HG03108 (cell line): ENCODE measurements around the gene MOBP.
"Not testable (repeated sequence)": the region's sequence is repeated elsewhere in the genome, so short reads cannot be mapped to it uniquely, and the experiment has no call there.

Experiments
- ATAC-seq: cut with Tn5 transposase; IDR thresholded peaks from one replicate; pipeline ENCODE4 v1.9.1; 2021; ENCODE audit warnings: moderate library complexity; ENCODE audit not compliant: unreplicated experiment

Gene MOBP, protein sequence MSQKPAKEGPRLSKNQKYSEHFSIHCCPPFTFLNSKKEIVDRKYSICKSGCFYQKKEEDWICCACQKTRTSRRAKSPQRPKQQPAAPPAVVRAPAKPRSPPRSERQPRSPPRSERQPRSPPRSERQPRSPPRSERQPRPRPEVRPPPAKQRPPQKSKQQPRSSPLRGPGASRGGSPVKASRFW

GRCh38 chr3:39467394-39468107 lies at the start of gene MOBP:
MOBP (plus strand) TSS chr3:39467680; CDS start chr3:39502070, 34,390 bp downstream.
- ATAC-seq: no peak

GRCh38 chr3:39418556-39419225 lies 48.8 kb upstream of the MOBP start:
- not testable (repeated sequence) for ATAC-seq

DNA sequence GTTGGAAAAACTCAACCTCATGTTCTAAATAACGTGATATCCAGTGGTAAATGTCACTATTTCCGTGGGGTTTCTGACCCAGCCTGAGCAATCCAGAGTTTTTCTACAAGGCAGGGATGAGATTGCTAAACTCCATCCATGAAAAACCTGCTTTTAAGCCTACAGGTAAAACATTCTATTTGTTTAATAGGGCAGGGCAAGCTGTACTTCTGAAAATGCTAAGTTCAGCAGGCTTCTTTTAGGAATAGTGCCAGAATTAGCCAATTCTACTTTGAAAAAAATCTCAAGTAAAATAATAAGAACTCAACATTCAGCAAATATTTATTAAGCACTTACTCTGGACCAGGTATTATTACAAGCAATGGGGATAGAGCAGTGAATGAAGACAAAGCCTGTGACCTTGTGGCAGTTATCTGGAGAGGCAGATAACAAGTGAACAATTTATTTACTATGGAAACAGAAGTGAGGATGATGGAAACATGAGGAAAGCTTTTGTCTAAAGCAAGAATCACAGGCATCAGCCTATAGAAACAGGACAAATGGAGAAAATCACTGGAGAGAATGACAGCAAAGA lies 47.7 kb upstream of the MOBP start:
- ATAC-seq: no peak

DNA sequence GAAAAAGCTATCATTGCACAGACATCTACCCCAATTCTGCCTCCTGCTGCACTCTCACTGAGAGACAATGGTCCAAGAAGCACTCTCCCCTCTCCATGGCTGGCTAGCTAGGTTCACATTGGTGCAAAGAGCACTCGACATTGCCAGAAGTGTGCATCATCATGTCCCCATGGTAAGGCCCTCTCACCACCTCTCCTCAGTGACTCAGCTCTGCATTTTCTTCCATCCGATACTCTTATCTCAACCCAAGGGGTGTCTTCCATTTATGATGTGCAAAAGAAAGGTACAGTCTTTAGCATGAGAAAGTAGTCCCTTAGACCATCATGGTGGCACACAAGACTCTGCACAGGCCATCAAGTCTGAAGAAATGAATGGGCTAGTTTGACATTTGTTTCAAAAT lies 46.9 kb upstream of the MOBP start:
- no peak for ATAC-seq

DNA sequence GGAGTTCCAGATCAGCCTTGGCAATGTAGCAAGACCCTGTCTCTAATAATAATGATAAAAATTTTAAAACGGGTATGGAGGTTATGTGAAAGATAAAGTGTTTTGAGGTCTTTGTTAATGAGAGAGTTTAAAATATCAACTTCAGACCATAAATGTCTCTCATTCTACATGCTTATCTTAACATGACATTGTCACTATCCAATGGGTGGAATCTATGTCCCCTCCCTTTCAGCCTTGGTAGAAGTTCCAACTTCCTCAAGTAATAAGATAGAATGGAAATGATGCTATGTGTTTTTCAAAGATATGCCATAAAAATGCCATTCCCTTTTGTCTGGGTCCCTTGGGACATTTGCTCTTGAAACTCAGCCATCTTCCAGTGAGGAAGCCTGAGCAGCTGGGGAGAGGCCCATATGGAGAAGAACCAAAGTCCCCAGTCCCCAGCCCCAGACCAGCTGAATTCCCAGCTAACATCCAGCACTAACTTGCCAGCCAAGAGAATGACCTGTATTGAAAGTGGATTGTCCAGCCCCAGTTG lies 44.0 kb upstream of the MOBP start:
- ATAC-seq: no peak

DNA sequence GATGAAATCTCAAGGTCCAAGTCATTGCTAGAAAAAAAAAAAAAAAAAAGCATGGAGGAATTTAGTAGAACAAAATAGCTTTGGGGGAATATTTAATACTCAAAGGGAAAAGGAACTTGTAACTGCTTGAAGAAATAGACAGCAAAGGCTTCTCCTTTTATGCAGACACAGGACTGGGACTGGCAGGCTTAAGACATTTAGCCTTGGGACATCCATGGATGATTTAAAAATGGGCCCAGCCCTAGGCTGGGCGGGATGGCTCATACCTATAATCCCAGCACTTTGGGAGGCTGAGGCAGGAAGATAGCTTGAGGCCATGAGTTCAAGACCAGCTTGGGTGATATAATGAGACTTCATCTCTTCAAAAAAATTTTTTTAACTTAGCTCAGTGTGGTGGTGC lies 41.2 kb upstream of the MOBP start:
- ATAC-seq: no peak

GRCh38 chr3:39427506-39427905 lies 40.0 kb upstream of the MOBP start:
- no peak for ATAC-seq

GRCh38 chr3:39428745-39429201 lies 38.7 kb upstream of the MOBP start:
- no peak for ATAC-seq

GRCh38 chr3:39429466-39429865 lies 38.0 kb upstream of the MOBP start:
- ATAC-seq: no peak

GRCh38 chr3:39432342-39432741 lies 35.1 kb upstream of the MOBP start:
- no peak for ATAC-seq

GRCh38 chr3:39433642-39434041 lies 33.8 kb upstream of the MOBP start:
- ATAC-seq: no peak

GRCh38 chr3:39434574-39434973 lies 32.9 kb upstream of the MOBP start:
- peak; percentile 56 for ATAC-seq

DNA sequence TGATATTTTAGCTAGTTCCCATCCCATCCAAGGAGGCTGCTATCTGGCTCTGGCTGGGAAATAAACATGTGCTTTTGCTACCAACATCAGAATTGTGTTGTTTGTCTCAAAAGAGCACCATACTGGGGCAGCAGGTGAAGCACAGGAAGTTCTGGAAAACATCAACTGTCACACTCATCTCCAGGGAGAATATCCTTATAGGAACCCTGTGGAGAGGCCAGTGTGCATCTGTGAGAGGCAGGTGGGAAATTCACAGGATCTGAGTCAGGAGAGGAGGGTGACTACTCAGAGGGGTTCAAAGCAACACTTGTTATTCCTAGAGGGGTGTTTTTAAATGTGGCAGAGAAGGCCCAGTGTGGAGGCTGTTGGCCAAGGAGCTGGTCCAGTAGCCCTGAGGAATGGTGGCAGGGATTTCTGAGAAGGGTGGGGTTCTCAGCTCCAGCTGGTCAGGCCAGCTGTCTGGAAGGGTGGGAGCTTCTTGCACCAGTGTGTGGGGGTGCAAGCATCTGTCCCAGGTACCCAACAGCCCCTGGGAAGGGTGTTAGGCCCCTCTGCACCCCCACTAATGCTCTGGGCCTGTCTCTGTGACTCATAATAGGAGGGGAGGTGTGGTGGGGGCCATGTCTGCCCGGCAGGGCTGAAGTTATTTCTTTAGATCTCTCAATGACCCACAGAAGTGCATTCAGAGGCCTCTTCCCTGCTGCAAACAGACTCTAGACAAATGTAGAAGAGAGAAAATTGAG lies 32.3 kb upstream of the MOBP start:
- no peak for ATAC-seq

- no peak for ATAC-seq
Measured at GRCh38 chr3:39438880-39439279, 28.6 kb upstream of the MOBP start.

GRCh38 chr3:39440316-39440715 lies 27.2 kb upstream of the MOBP start:
- ATAC-seq: no peak

DNA sequence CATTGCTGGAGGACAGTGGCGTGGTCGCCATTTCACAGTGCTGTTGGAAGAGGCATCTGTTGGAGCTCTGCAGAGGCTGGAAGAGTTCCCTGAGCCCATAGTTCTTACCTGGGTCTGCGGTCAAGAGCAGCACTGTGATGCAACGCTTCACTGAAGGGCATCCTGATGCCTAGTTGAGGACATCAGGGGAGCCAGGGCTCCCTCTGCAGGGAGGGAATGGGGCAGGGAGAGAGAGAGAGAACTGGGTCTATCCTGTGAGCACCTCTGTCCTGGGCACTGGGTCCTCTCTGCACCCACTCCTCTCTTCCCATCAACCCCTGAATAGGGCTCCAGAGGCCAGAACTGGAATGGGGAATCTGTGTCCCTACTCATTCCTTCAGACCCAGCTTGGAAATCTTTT lies 23.9 kb upstream of the MOBP start:
- no peak for ATAC-seq

DNA sequence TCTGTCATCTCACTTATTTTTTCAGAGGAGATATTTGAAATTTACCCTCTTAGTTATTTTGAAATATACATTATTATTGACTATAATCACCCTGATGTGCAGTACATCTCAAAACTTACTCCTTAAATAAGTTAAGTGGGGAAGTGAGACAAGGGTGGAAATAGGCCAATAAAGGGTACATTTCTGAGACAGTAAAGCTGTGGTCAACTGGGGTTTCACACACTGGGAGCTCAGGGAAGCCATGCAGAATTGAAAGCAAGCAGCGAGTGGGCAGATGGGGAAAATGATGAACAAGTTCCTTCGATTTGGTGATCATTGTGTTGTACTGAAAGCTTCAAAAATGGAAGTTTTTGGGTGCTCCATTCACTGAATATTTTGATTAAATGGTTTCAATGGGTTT lies 21.6 kb upstream of the MOBP start:
- ATAC-seq: no peak

- ATAC-seq: no peak
Measured at GRCh38 chr3:39446444-39446843, 21.0 kb upstream of the MOBP start.

DNA sequence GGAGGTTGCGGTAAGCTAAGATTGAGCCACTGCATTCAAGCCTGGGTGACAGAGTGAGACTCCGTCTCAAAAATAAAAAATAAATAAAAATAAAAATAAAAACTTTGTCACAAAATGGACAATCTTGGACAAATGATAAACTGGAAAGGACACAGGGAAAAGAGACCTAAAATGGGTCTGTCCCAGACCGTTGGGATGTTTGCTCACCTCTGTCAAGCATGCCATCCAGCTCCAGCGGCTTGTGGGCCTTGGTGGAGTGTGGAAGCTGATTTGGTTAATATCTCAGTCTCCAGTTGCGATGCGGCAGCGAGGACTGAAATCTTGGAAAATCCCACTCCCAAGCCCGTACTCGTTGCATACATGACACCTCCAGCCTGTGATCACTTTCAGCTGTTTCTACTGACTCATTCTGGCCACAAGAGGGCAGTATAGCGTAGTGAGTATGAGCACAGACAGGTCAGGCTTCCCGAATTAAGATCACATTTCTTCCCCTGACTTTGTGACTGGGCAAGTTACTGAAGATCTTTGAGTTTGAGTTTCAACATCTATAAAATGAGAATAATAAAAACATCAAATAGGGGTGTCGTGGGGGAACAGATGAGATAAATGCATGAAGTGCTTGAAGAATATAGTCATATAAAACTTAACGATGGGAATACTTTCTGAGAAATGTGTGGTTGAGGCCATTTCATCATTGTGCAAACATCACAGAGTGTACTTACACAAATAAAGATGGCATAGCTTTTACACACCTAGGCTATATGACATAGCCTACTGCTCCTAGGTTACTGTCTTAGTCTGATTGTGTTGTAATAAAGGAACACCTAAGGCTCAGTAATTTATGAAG lies 19.6 kb upstream of the MOBP start:
- peak; percentile 81 for ATAC-seq
